HL-60/S4 treated with retinoic acid at 250 ng/mL for 4 days and 3 days (cell line): Measurements from ENCODE around the gene FSTL3.
"Not testable (repeated sequence)": the region's sequence is repeated elsewhere in the genome, so short reads cannot be mapped to it uniquely, and the experiment has no call there.

Experiments
- in situ Hi-C: fragments of 300-500 bp; cut with MboI; formaldehyde crosslinking; loops from 2 replicates; pipeline ENCODE4 v1.7.0; 2022; ENCODE audit warnings: low sequenced_read_pairs

FSTL3 gene

GRCh38 chr19:680287-681028 lies 4.3 kb downstream of the FSTL3 start:
- in situ Hi-C loops = no loop called here

GRCh38 chr19:681029-682019 lies 5.1 kb downstream of the FSTL3 start:
- in situ Hi-C loops = no loop called here

GRCh38 chr19:682678-683320 lies 6.6 kb downstream of the FSTL3 start:
- in situ Hi-C loops = no loop called here

GRCh38 chr19:685454-685931 lies 9.3 kb downstream of the FSTL3 start:
- in situ Hi-C loops = no loop called here

- in situ Hi-C loops = no loop called here
These were observed 10.6 kb downstream of the FSTL3 start for GRCh38 chr19:686589-687297.

GRCh38 chr19:687569-688166 lies 11.5 kb downstream of the FSTL3 start:
- in situ Hi-C loops = no loop called here

- in situ Hi-C loops = no loop called here
These were observed 12.0 kb downstream of the FSTL3 start for GRCh38 chr19:688214-688613.

- in situ Hi-C loops = no loop called here
These were observed 12.8 kb downstream of the FSTL3 start for GRCh38 chr19:688992-689391.

- in situ Hi-C loops = no loop called here
These were observed 14.0 kb downstream of the FSTL3 start for GRCh38 chr19:690203-690602.

- in situ Hi-C loops = no loop called here
These were observed 18.5 kb downstream of the FSTL3 start for GRCh38 chr19:694481-695351.

- in situ Hi-C loops = no loop called here
These were observed 19.3 kb downstream of the FSTL3 start, which contains the start of gene PRSS57 for GRCh38 chr19:695352-695949. Gene PRSS57 (minus strand): TSS chr19:695452. CDS start chr19:695430, 22 bp downstream.

- in situ Hi-C loops = not testable (repeated sequence)
These were observed 22.3 kb downstream of the FSTL3 start for GRCh38 chr19:698529-698928.

- in situ Hi-C loops = not testable (repeated sequence)
These were observed 23.7 kb downstream of the FSTL3 start for GRCh38 chr19:699885-700284.

- in situ Hi-C loops = not testable (repeated sequence)
These were observed 26.7 kb downstream of the FSTL3 start for GRCh38 chr19:702847-703246.

GRCh38 chr19:703329-703650 lies 27.1 kb downstream of the FSTL3 start:
- in situ Hi-C loops = no loop called here

- in situ Hi-C loops = no loop called here
These were observed 27.7 kb downstream of the FSTL3 start for GRCh38 chr19:703651-704446.

GRCh38 chr19:704447-704741 lies 28.2 kb downstream of the FSTL3 start:
- in situ Hi-C loops = no loop called here
